Measurements from ENCODE around the gene ZBTB24.

Gene ZBTB24

DNA sequence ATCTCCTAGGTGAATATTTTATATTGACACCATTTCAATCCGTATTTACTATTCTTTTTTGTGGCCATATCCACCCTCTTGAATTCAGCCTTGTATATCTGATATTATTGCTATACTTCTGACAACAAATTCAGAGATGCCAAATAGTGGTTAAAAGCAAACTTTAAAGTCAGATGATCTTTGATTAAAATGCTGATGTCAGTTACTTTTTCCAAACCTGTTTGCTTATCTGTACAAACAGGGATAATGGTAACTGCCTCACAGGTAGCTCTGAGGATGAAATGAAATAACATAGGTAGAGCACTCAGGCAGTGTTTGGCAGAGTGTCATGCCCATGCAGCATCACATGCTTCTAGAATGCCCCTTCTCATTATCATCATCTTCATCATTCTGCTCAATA lies 61.8 kb downstream of the ZBTB24 start:
- Histone ChIP-seq H3K27ac (no peak overlapping the region), H3K36me3 (ENCODE audit: insufficient read depth, low read length) (no peaks in the 10 kb centered on the region), H3K9ac (ENCODE audit: insufficient read length) (no peak overlapping the region), H3K9me3 (ENCODE audit: low read depth, low read length) (no peaks in the 10 kb centered on the region), H3K4me3 (no peak overlapping the region)
- DNase-seq (ENCODE audit: low read depth, low spot score) = no peak
- no peak for TF ChIP-seq POLR2AphosphoS5 (IDR thresholded peaks at IDR 0.05; ENCODE audit: borderline replicate concordance, low read depth, low read length)
- no peak for TF ChIP-seq EZH2 (IDR thresholded peaks at IDR 0.05)
- no peak for TF ChIP-seq FOXP2 (optimal IDR thresholded peaks at IDR 0.05; ENCODE audit: control extremely low read depth, extremely low read length, insufficient read depth)

DNA sequence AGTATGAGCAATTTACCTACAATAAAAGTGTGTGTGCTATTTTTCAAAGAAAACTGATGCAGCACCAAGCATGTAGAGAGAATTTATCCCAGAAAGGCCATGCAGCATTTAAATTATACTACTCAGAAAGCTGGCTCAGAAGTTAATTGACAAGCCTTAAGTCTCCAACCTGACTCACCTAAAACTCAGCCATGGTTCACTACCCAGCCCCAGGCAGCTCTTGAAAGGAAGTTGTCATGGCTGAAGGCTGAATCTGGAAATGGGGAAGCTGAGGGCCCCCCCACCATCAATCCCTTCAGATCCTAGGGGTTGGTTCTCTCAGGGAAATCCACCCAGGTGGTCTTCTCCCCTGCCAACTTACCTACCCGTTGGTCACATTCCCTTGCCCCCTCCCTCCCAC lies 62.3 kb downstream of the ZBTB24 start:
- TF ChIP-seq EZH2 (IDR thresholded peaks at IDR 0.05) = no peak
- no peak for TF ChIP-seq POLR2AphosphoS5 (IDR thresholded peaks at IDR 0.05; ENCODE audit: borderline replicate concordance, low read depth, low read length)
- TF ChIP-seq FOXP2 (optimal IDR thresholded peaks at IDR 0.05; ENCODE audit: control extremely low read depth, extremely low read length, insufficient read depth) = no peak
- DNase-seq (ENCODE audit: low read depth, low spot score) = no peak
- H3K27ac ChIP-seq = no peak overlapping the region
- no peaks in the 10 kb centered on the region for H3K9me3 ChIP-seq (ENCODE audit: low read depth, low read length)
- no peak overlapping the region for H3K9ac ChIP-seq (ENCODE audit: insufficient read length)
- no peak overlapping the region for H3K4me3 ChIP-seq
- H3K36me3 ChIP-seq (ENCODE audit: insufficient read depth, low read length) = no peaks in the 10 kb centered on the region

DNA sequence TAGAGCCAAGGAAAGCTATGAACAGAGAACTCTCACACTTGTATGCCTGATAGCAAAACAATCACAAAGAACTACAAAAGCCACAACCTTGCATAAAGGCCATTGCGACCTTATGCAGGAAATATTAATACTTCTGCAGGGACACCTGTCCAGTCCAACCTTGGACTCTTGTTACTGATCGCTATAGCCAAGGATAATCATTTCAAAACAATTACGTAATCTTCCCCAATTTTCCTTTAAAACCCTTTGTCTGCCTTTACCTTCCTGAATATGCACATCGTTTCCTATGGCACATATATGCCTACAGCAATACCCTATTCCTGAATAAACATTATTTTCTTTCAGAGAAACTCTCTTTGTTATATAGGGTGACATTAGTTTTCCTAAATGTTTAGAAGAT lies 65.4 kb downstream of the ZBTB24 start:
- H3K4me3 ChIP-seq = no peak overlapping the region
- no peaks in the 10 kb centered on the region for H3K9me3 ChIP-seq (ENCODE audit: low read depth, low read length)
- no peak for TF ChIP-seq FOXP2 (optimal IDR thresholded peaks at IDR 0.05; ENCODE audit: control extremely low read depth, extremely low read length, insufficient read depth)
- TF ChIP-seq EZH2 (IDR thresholded peaks at IDR 0.05) = no peak
- TF ChIP-seq POLR2AphosphoS5 (IDR thresholded peaks at IDR 0.05; ENCODE audit: borderline replicate concordance, low read depth, low read length) = no peak
- H3K36me3 ChIP-seq (ENCODE audit: insufficient read depth, low read length) = no peaks in the 10 kb centered on the region
- no peak overlapping the region for H3K27ac ChIP-seq
- H3K9ac ChIP-seq (ENCODE audit: insufficient read length) = no peak overlapping the region
- no peak for DNase-seq (ENCODE audit: low read depth, low spot score)
